Coronary artery (tissue), 2 donors: ENCODE data around the gene MRPL58.
"Not testable (repeated sequence)": the region's sequence is repeated elsewhere in the genome, so short reads cannot be mapped to it uniquely, and the experiment has no call there.

ENCODE experiments used
- DNase-seq: peaks from one replicate; pipeline ENCODE4 v3.0.0-alpha.2; 2017; ENCODE audit warnings: low spot score
- H3K27ac ChIP-seq, 2 donors: fragments of 200-600 bp; sonication (generic); one replicate each; pipeline ENCODE4 v1.5.1; 2016 to 2019
- H3K4me3 ChIP-seq: fragments of 200-600 bp; sonication (generic); 2 replicates; pipeline ENCODE4 v1.5.1; 2016; ENCODE audit warnings: mild to moderate bottlenecking, moderate library complexity
- CTCF ChIP-seq: fragments of 200-600 bp; sonication (generic); IDR thresholded peaks from one replicate; pipeline ENCODE4 v1.5.1; 2019; ENCODE audit warnings: antibody characterized with exemption

The MRPL58 gene

GRCh38 chr17:74978240-74978639 is 34.2 kb upstream of the MRPL58 start:
- no peak for TF ChIP-seq CTCF
- Histone ChIP-seq H3K27ac (no peak overlapping the region), H3K4me3 (no peak overlapping the region)
- DNase-seq = no peak

DNA sequence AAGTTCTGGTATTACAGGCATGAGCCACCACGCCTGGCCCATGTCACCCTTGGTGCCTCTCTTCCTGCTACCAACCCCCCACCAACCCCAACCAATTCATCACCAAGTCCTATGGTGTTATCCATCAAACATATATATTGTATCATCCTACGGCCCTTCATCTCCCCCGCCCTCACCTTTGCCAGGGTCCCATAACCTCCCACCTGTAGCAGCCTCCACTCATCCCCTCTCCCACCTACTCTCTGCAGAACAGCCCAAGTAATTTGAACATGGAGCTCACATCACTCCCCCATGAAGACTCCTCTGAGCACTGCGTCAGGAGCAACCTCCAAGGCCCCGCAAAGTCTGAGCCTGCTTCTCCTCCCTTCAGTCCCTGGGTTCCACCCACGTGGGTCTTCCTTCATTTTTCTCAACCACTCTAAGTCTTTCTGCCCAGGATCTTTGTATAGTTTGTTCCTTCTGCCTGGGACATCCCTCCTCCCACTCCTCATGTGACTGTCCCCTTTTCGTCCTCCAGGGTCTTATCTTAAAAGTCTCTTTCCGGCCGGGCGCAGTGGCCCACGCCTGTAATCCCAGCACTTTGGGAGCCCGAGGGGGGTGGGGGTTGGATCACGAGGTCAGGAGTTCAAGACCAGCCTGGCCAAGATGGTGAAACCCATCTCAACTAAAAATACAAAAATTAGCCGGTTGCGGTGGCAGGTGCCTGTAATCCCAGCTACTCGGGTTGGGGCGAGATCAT is 32.9 kb upstream of the MRPL58 start:
- TF ChIP-seq CTCF = no peak
- no peak for DNase-seq
- no peak overlapping the region for H3K27ac ChIP-seq
- H3K4me3 ChIP-seq = no peak overlapping the region

DNA sequence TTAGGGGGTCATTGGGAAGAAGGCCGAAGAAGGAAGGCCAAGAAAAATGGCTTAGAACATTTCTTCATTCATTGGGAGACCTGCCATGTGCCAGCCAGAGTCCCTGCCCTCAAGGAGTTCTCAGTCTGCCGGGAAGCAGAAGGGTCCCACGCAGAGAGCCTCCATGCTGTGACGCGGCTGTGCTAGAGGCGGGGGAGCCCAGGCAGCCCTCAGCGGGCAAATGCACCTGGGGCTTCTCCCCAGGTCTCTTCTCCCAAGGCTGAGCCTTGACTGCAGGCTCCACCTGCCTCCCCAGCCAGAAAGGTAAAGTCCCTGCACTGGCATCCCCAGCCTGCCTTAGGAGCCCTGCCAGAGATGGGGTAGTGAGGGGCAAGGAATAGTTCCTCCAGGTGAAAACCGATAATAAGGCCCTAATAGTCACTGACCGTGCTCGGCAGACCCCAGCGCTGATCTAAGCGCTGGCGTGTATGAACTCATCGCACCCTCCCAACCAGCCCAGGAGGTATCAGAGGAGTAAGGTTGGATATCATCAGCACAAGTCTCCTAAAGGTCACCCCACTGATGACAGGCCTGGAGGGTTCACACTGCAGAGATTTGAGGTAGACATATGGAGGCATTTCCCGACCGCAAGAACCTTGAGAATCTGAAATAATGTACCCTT is 31.0 kb upstream of the MRPL58 start:
- Histone ChIP-seq H3K4me3 (peak overlapping the region; percentile 89), H3K27ac (peak overlapping the region; percentile 65 to 93)
- DNase-seq = no peak
- no peak for TF ChIP-seq CTCF

GRCh38 chr17:74981979-74982662 is 30.3 kb upstream of the MRPL58 start:
- no peak for TF ChIP-seq CTCF
- peak overlapping the region; percentile 89 for H3K4me3 ChIP-seq
- DNase-seq = no peak
- H3K27ac ChIP-seq = peak overlapping the region; percentile 65 to 93

- DNase-seq = not testable (repeated sequence)
- H3K27ac ChIP-seq = peak overlapping the region; percentile 65 to 93
- H3K4me3 ChIP-seq = peak overlapping the region; percentile 89
Measured at GRCh38 chr17:74982663-74983313, 29.7 kb upstream of the MRPL58 start.

DNA sequence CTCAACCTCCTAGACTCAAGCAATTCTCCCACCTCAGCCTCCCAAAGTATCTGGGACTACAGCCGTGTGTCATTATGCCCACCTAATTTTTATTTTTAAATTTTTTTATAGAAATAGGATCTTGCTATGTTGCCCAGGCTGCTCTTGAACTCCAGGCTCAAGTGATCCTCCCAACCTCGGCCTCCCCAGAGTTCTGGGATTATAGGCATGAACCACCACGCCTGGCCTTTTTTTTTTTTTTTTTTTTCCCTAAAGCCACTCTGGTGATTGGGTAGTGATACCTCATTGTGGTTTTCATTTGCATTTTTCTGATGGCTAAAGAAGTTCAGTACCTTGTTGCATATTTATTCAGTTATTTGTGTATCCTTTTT is 26.3 kb upstream of the MRPL58 start:
- TF ChIP-seq CTCF = no peak
- no peak overlapping the region for H3K4me3 ChIP-seq
- H3K27ac ChIP-seq = no peak overlapping the region
- DNase-seq = no peak

DNA sequence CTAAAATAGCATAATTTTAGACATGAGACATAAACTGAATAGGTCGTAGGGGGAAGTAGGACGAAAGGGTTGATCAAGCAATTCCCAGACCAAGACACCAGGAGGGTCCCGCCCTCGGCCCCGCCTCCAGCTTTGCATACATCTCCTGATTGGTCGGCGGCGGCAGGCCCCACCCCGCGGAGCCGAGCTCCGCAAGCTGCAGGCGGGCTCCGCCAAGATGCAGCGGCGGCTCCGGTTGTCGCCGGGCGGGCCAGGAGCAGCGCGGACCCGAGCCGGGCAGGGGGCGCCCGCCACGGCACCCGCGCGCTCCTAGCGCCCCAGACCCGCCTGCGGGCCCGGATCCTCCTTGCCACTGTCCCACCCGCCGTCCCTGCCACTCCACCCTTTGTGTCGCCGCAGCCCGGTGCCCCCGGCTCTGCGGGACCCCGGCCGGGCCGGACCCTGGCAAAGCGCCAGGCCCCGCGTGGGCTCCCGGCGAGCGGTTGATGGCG is 25.0 kb upstream of the MRPL58 start, which contains the start of gene CDR2L:
TSS of gene CDR2L (plus strand) at position 215 of the 491 bp plus-strand sequence. CDS start 412 bp downstream, outside the sequence.
- peak; percentile 95 for DNase-seq
- Histone ChIP-seq H3K4me3 (peak within 1 kb of the TSS; percentile 96), H3K27ac (peak within 1 kb of the TSS; percentile 93 to 98)
- TF ChIP-seq CTCF = no peak
